ENCODE results near the gene SLC6A7.

The SLC6A7 gene

GRCh38 chr5:150189728-150190502 is at the start of gene SLC6A7:
TSS of gene SLC6A7 (plus strand) at chr5:150190062. CDS start at chr5:150190328, 266 bp downstream.
- no peak for DNase-seq (ENCODE audit: low read depth in 2 of 2)

- no peak for DNase-seq (ENCODE audit: low read depth in 2 of 2)
These were observed 49.0 kb upstream of the SLC6A7 start for GRCh38 chr5:150140830-150141229.

GRCh38 chr5:150141544-150142184 is 48.2 kb upstream of the SLC6A7 start:
- DNase-seq (ENCODE audit: low read depth in 2 of 2): no peak

GRCh38 chr5:150142185-150142958 is 47.5 kb upstream of the SLC6A7 start:
- DNase-seq (ENCODE audit: low read depth in 2 of 2): no peak

GRCh38 chr5:150142959-150143349 is 46.9 kb upstream of the SLC6A7 start:
- no peak for DNase-seq (ENCODE audit: low read depth in 2 of 2)

- no peak for DNase-seq (ENCODE audit: low read depth in 2 of 2)
These were observed 46.3 kb upstream of the SLC6A7 start for GRCh38 chr5:150143350-150144245.

- no peak for DNase-seq (ENCODE audit: low read depth in 2 of 2)
These were observed 45.5 kb upstream of the SLC6A7 start for GRCh38 chr5:150144246-150144801.

- DNase-seq (ENCODE audit: low read depth in 2 of 2): no peak
These were observed 45.0 kb upstream of the SLC6A7 start for GRCh38 chr5:150144879-150145278.

- no peak for DNase-seq (ENCODE audit: low read depth in 2 of 2)
These were observed 43.6 kb upstream of the SLC6A7 start for GRCh38 chr5:150146235-150146634.

GRCh38 chr5:150146862-150147601 is 42.8 kb upstream of the SLC6A7 start:
- DNase-seq (ENCODE audit: low read depth in 2 of 2): no peak

- no peak for DNase-seq (ENCODE audit: low read depth in 2 of 2)
These were observed 42.2 kb upstream of the SLC6A7 start for GRCh38 chr5:150147670-150148069.

- DNase-seq (ENCODE audit: low read depth in 2 of 2): no peak
These were observed 41.5 kb upstream of the SLC6A7 start for GRCh38 chr5:150148117-150148927.

- no peak for DNase-seq (ENCODE audit: low read depth in 2 of 2)
These were observed 40.2 kb upstream of the SLC6A7 start for GRCh38 chr5:150149618-150150017.

GRCh38 chr5:150152636-150153462 is 37.0 kb upstream of the SLC6A7 start:
- no peak for DNase-seq (ENCODE audit: low read depth in 2 of 2)

GRCh38 chr5:150153483-150153882 is 36.4 kb upstream of the SLC6A7 start:
- DNase-seq (ENCODE audit: low read depth in 2 of 2): no peak

- DNase-seq (ENCODE audit: low read depth in 2 of 2): no peak
These were observed 35.8 kb upstream of the SLC6A7 start for GRCh38 chr5:150153957-150154617.

GRCh38 chr5:150154618-150155128 is 35.2 kb upstream of the SLC6A7 start:
- DNase-seq (ENCODE audit: low read depth in 2 of 2): no peak

All from stimulated activated CD4-positive, alpha-beta T cell treated with anti-CD3 and anti-CD28 coated beads, Interleukin-4, amount 100 ng/mL, for 48 hours (primary cell).